K562 (cell line): ENCODE measurements around the gene TMEM217. TPM values are rescaled to one million over a fixed set of nuclear protein-coding genes. Genes with fewer than 3 reads are reported as not detected.

Source experiments
- ATAC-seq: fragments of 200-7000 bp; cut with Tn5 transposase; 3 replicates; pipeline ENCODE4 v1.9.1; 2020; ENCODE audit warnings: moderate library complexity
- BruUV-seq: library from RNA; stranded (reverse); fragments of 400-500 nt; replicated peaks from 2 replicates; lab custom pipeline; 2021; lab: Mats Ljungman, UMichigan
- CTCF ChIA-PET: fragments of 300-600 bp; formaldehyde crosslinking; extraction: SDS; loops from one replicate; lab custom pipeline; 2021; ENCODE audit warnings: low intra/inter-chr PET ratio; lab: Yijun Ruan, JAX
- POLR2A ChIA-PET: fragments of 300-600, 350-650 bp; sonication (Branson Sonifier 250); formaldehyde crosslinking; extraction: SDS; loops from one replicate; lab custom pipeline; 2021; ENCODE audit warnings: antibody characterized with exemption, inconsistent platforms; lab: Yijun Ruan, JAX
- DNase-seq, 4 experiments: peaks; one replicate each; pipeline versions ENCODE4 v3.0.0 to v3.0.0-alpha.2; 2011 to 2018; ENCODE audit warnings: low spot score in 3 of 4, mixed read lengths in 3 of 4; ENCODE audit errors: extremely low read depth in 1 of 4
- FAIRE-seq: peaks from 2 replicates; lab custom pipeline; 2011; peaks lifted over from hg19 to GRCh38; lab: Jason Lieb, UNC
- H2AFZ ChIP-seq: 2 replicates; pipeline ENCODE4 v1.6.0; 2011; ENCODE audit warnings: low read depth, low read length, control low read depth, inconsistent platforms
- H3K27ac ChIP-seq: fragments of 200-600 bp; 3 replicates; pipeline ENCODE4 v1.8.0; 2011; ENCODE audit warnings: low read depth, mild to moderate bottlenecking, control low read depth, inconsistent platforms, low read length, moderate library complexity, mixed read lengths; ENCODE audit errors: extremely low read depth
- H3K27me3 ChIP-seq, 2 experiments: fragments of 300-600 bp in 1 of 2; 2 replicates in 1 of 2; 3 replicates in 1 of 2; pipeline versions ENCODE4 v1.6.0 to v1.8.0; 2011; ENCODE audit warnings: inconsistent platforms in 2 of 2, low read length in 2 of 2, mild to moderate bottlenecking in 1 of 2, mixed read lengths in 1 of 2, moderate library complexity in 1 of 2; ENCODE audit not compliant: control insufficient read depth in 2 of 2, insufficient read depth in 2 of 2
- H3K36me3 ChIP-seq: fragments of 300-600 bp; 3 replicates; pipeline ENCODE4 v1.8.0; 2011; ENCODE audit warnings: mild to moderate bottlenecking, low read length, inconsistent platforms; ENCODE audit not compliant: control insufficient read depth, insufficient read depth
- H3K4me1 ChIP-seq, 2 experiments: fragments of 200-600 bp in 1 of 2; replicated peaks in 1 of 2; 2 replicates in 1 of 2; 3 replicates in 1 of 2; pipeline versions ENCODE4 v1.5.1 to v1.8.0; 2011; ENCODE audit warnings: inconsistent platforms in 2 of 2, low read length in 2 of 2, mild to moderate bottlenecking in 1 of 2, mixed read lengths in 1 of 2, moderate library complexity in 1 of 2; ENCODE audit not compliant: control insufficient read depth in 2 of 2, insufficient read depth in 2 of 2
- H3K4me2 ChIP-seq: 2 replicates; pipeline ENCODE4 v1.6.1; 2011; ENCODE audit warnings: low read length, control low read depth, inconsistent platforms, mixed read lengths; ENCODE audit not compliant: insufficient read depth
- H3K4me3 ChIP-seq: fragments of 200-600 bp; sonication (generic), shearing (Covaris generic); 2 replicates; pipeline ENCODE4 v1.5.1; 2016; ENCODE audit warnings: control low read depth, inconsistent platforms
- H3K79me2 ChIP-seq: fragments of 200-600 bp; 3 replicates; pipeline ENCODE4 v1.8.0; 2011; ENCODE audit warnings: low read length, inconsistent platforms; ENCODE audit not compliant: control insufficient read depth, insufficient read depth
- H3K9ac ChIP-seq, 2 experiments: 2 replicates each; pipeline versions ENCODE4 v1.6.0 to v1.6.1; 2011; ENCODE audit warnings: low read depth in 2 of 2, low read length in 2 of 2, control low read depth in 1 of 2, inconsistent platforms in 1 of 2, mild to moderate bottlenecking in 1 of 2, mixed read lengths in 1 of 2; ENCODE audit not compliant: insufficient read depth in 1 of 2
- H3K9me1 ChIP-seq: one replicate; pipeline ENCODE4 v1.6.0; 2011; ENCODE audit warnings: inconsistent platforms, mild to moderate bottlenecking, low read length, moderate library complexity; ENCODE audit not compliant: control insufficient read depth, insufficient read depth
- H3K9me3 ChIP-seq: replicated peaks from 2 replicates; pipeline ENCODE4 v1.5.1; 2011; ENCODE audit warnings: low read depth, low read length, inconsistent platforms; ENCODE audit not compliant: control insufficient read depth, insufficient read depth
- H4K20me1 ChIP-seq: replicated peaks from 2 replicates; pipeline ENCODE4 v1.6.1; 2011; ENCODE audit warnings: low read length, inconsistent platforms, mixed read lengths; ENCODE audit not compliant: control insufficient read depth, insufficient read depth
- ARID4B ChIP-seq: sonication (generic); formaldehyde crosslinking; IDR thresholded peaks from 2 replicates; pipeline ENCODE4 v1.8.0; 2022; ENCODE audit warnings: mild to moderate bottlenecking, missing genetic modification reagents
- GATAD2A ChIP-seq: fragments of 450-650 bp; IDR thresholded peaks from 2 replicates; pipeline ENCODE4 v1.6.1; 2017
- PHTF2 ChIP-seq: fragments of 250-450 bp; sonication (Bioruptor Pico); IDR thresholded peaks from 2 replicates; pipeline ENCODE4 v1.5.0; 2021; ENCODE audit warnings: mild to moderate bottlenecking
- RUNX1 ChIP-seq: sonication (generic); IDR thresholded peaks from 2 replicates; pipeline ENCODE4 v1.6.1; 2016; ENCODE audit warnings: antibody characterized with exemption, low read depth
- SMAD2 ChIP-seq: fragments of 150-350 bp; IDR thresholded peaks from 2 replicates; pipeline ENCODE4 v1.6.1; 2014; ENCODE audit warnings: low read depth, mild to moderate bottlenecking, low read length
- STAT5B ChIP-seq: fragments of 250-450 bp; sonication (Bioruptor Pico); IDR thresholded peaks from 2 replicates; pipeline ENCODE4 v1.8.0; 2021; ENCODE audit warnings: mild to moderate bottlenecking, inconsistent platforms
- TAL1 ChIP-seq: fragments of 450-650 bp; IDR thresholded peaks from 2 replicates; pipeline ENCODE4 v1.6.1; 2016; ENCODE audit warnings: mild to moderate bottlenecking
- ZFPM2 ChIP-seq: fragments of 250-450 bp; sonication (Bioruptor Pico); IDR thresholded peaks from 2 replicates; pipeline ENCODE4 v1.5.1; 2022; ENCODE audit warnings: mild to moderate bottlenecking
- ZNF707 ChIP-seq: fragments of 250-450 bp; sonication (Bioruptor Pico); conservative IDR thresholded peaks from 2 replicates; pipeline ENCODE4 v1.8.0; 2022; ENCODE audit warnings: inconsistent platforms, mild to moderate bottlenecking, moderate library complexity
- WGBS: fragments of 100-300 bp; shearing (Covaris generic); methylation state at CpG from one replicate; pipeline ENCODE4 v1.1.6; 2016; ENCODE audit warnings: low coverage, mixed read lengths; ENCODE audit not compliant: insufficient coverage; ENCODE audit errors: missing lambda C conversion rate; 5-methylcytosine and 5-hydroxymethylcytosine counted together
- in situ Hi-C: fragments of 300-500 bp; cut with MboI; formaldehyde crosslinking; loops from 4 replicates; pipeline ENCODE4 v1.15.0; 2018; ENCODE audit warnings: inconsistent platforms, mixed read lengths
- intact Hi-C: fragments of 100-400 bp; cut with micrococcal nuclease; formaldehyde crosslinking; loops from 2 replicates; pipeline ENCODE4 v1.14.2; 2022
- polyA plus RNA-seq, 8 experiments: library from polyadenylated mRNA; depleted of rRNA in 4 of 8; stranded (reverse) in 5 of 8; unstranded in 3 of 8; fragments of >200 nt; fragmentation: Nextera tagmentation in 2 of 8; fragmentation: Illumina TruSeq in 1 of 8; extraction: Ambion mirVana in 2 of 8; extraction: Trizol in 1 of 8; gene quantifications; 2 replicates each; pipeline versions ENCODE4 v1.2.1 to v1.2.3, GENCODE V29; 2011 to 2014; ENCODE audit warnings: inconsistent platforms in 1 of 8, missing spikeins in 1 of 8
- total RNA-seq, 7 experiments: library from RNA; depleted of rRNA in 6 of 7; stranded (reverse); fragments of >200 nt in 6 of 7; fragmentation: Illumina TruSeq in 2 of 7; extraction: Trizol in 2 of 7; gene quantifications; 2 replicates each; pipeline versions ENCODE4 v1.2.1 to v1.2.3, GENCODE V29; 2011 to 2021; ENCODE audit warnings: low replicate concordance in 1 of 7

Gene TMEM217
- total and polyA plus RNA-seq, 9 of the 15 experiments (the other 6 are each of a cell fraction or from before 2014, with no cell fraction given), result 1.3 to 8.0 (median 1.9) TPM

GRCh38 chr6:37283671-37284151 is 25.8 kb upstream of the TMEM217 start:
- BruUV-seq, result no TSS peak
- Histone ChIP-seq H3K9ac (no peak overlapping the region), H3K36me3 (peaks cover 90% of the 10 kb centered on the region), H3K4me3 (no peak overlapping the region), H3K4me1 (peaks cover 0 to 2% of the 10 kb centered on the region in 2 experiments; a peak in 1 of 5 replicates), H4K20me1 (peaks cover 4% of the 10 kb centered on the region; the same call in 1 of the 2 replicates), H3K27ac (no peak overlapping the region), H3K9me1 (no peaks in the 10 kb centered on the region), H3K9me3 (no peaks in the 10 kb centered on the region), H3K79me2 (peaks cover 2% of the 10 kb centered on the region; the same call in 1 of the 3 replicates), H2AFZ (no peak overlapping the region), H3K4me2 (no peak overlapping the region), H3K27me3 (no peaks in the 10 kb centered on the region)
- ChIA-PET POLR2A (interaction anchor here (1.1 to 1.7 kb wide), 3 partner anchors 10 to 16 kb away, joined by 4 to 6 read pairs (median 5); no protein-coding TSS in a partner anchor), CTCF (no interaction called here)
- no peak for FAIRE-seq
- 94% methylated on average over 3 of the region's 3 CpGs for WGBS
- TF ChIP-seq ZNF707 (CRISPR knock-in tag), result no peak
- TF ChIP-seq SMAD2, result no peak
- no peak for TF ChIP-seq ZFPM2
- no peak for TF ChIP-seq RUNX1
- DNase-seq, result no peak
- in situ Hi-C loops (no loop called here), intact Hi-C loops (no loop called here)
- no peak for ATAC-seq

GRCh38 chr6:37283268-37283667 is 25.3 kb upstream of the TMEM217 start:
- Histone ChIP-seq H3K27ac (no peak overlapping the region), H3K4me2 (no peak overlapping the region), H3K9ac (no peak overlapping the region), H4K20me1 (peaks cover 4% of the 10 kb centered on the region; the same call in 1 of the 2 replicates), H3K27me3 (no peaks in the 10 kb centered on the region), H2AFZ (no peak overlapping the region), H3K4me1 (peaks cover 0 to 2% of the 10 kb centered on the region in 2 experiments; a peak in 1 of 5 replicates), H3K79me2 (peaks cover 3% of the 10 kb centered on the region; the same call in 1 of the 3 replicates), H3K9me3 (no peaks in the 10 kb centered on the region), H3K9me1 (no peaks in the 10 kb centered on the region), H3K36me3 (peaks cover 92% of the 10 kb centered on the region), H3K4me3 (no peak overlapping the region)
- no peak for ATAC-seq
- ChIA-PET POLR2A (interaction anchor here (0.6 to 1.7 kb wide), 4 partner anchors 11 to 27 kb away, joined by 3 to 6 read pairs (median 4); no protein-coding TSS in a partner anchor), CTCF (no interaction called here)
- no TSS peak for BruUV-seq
- in situ Hi-C loops, result no loop called here
- 67% methylated on average over 3 of the region's 3 CpGs for WGBS
- no peak for DNase-seq
- FAIRE-seq, result no peak
- intact Hi-C loops, result no loop called here
- TF ChIP-seq STAT5B (CRISPR knock-in tag) (no peak), TAL1 (no peak), ARID4B (CRISPR knock-in tag) (no peak), GATAD2A (no peak), PHTF2 (CRISPR knock-in tag) (no peak)
